Heart left ventricle (tissue), 13 donors: ENCODE results near the gene DCAF17.

Experiments used
- POLR2A ChIP-seq, 2 donors: fragments of 450-650 bp; IDR thresholded peaks; one replicate each; pipeline ENCODE4 v1.6.1; 2017; ENCODE audit warnings: antibody characterized with exemption in 2 of 2, mild to moderate bottlenecking in 2 of 2, moderate library complexity in 2 of 2
- TF ChIP-seq, protein P1 (sequence below), 12 donors: fragments of 200-600 bp; sonication (generic) in 4 of 12; IDR thresholded peaks; one replicate each; pipeline versions ENCODE4 v1.5.0 to v1.8.0; 2018 to 2022; ENCODE audit warnings: antibody characterized with exemption in 12 of 12, mild to moderate bottlenecking in 5 of 12
- donor health status: ischemic (EF 13 %, LVEDD 7.1; RV severe dilation, severe dysfunction).
- donor health status: DM: no; HTN: yes; CAD: no.
- donor health status: DM: no; HTN: no; CAD: no.
- donor health status: ischemic (EF 25% LVEDD 6.9; RV normal size, moderate dysfunction).
- donor health status: ischemic (EF 25% LVEDD 5.7; RV mildly dilated, moderate dysfunction).
- donor health status: ischemic (EF 35%, LVEDD 5.7; RV mildly dilated, moderate dysfunction).
- donor health status: nonischemic (EF 11% LVEDD 7.7; RV severe dilation, severe dysfunction).
- donor health status: DM: yes; HTN: yes; CAD: no.
- donor health status: PGD.
- donor health status: ischemic (EF 29% LVEDD 5.4; RV normal size, mild dysfunction).
- donor health status: nonischemic (EF 23%, LVEDD 6.1; RV moderate dilation, normal function).

GRCh38 chr2:171479154-171479814 lies 45.3 kb downstream of the DCAF17 start:
- TF ChIP-seq POLR2A (IDR thresholded peaks at IDR 0.05): no peak
- TF ChIP-seq, protein P1, sequence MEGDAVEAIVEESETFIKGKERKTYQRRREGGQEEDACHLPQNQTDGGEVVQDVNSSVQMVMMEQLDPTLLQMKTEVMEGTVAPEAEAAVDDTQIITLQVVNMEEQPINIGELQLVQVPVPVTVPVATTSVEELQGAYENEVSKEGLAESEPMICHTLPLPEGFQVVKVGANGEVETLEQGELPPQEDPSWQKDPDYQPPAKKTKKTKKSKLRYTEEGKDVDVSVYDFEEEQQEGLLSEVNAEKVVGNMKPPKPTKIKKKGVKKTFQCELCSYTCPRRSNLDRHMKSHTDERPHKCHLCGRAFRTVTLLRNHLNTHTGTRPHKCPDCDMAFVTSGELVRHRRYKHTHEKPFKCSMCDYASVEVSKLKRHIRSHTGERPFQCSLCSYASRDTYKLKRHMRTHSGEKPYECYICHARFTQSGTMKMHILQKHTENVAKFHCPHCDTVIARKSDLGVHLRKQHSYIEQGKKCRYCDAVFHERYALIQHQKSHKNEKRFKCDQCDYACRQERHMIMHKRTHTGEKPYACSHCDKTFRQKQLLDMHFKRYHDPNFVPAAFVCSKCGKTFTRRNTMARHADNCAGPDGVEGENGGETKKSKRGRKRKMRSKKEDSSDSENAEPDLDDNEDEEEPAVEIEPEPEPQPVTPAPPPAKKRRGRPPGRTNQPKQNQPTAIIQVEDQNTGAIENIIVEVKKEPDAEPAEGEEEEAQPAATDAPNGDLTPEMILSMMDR (IDR thresholded peaks at IDR 0.05): no peak
